ENCODE data around the gene SCN9A. TPM values are rescaled to one million over a fixed set of nuclear protein-coding genes. Genes with fewer than 3 reads are reported as not detected.
"Not testable (repeated sequence)": the region's sequence is repeated elsewhere in the genome, so short reads cannot be mapped to it uniquely, and the experiment has no call there.

SCN9A gene
- total RNA-seq, 3 donors from 2014 or later (not counting 1 experiment from before 2014, with no cell fraction given), result 0.28 to 1.4 (median 0.39) TPM

- Histone ChIP-seq H3K27me3 (ENCODE audit: control insufficient read depth, insufficient read depth, low read length) (no peaks in the 10 kb centered on the region), H3K4me3 (ENCODE audit: low read length) (no peak overlapping the region), H3K4me1 (ENCODE audit: control insufficient read depth, insufficient read depth, low read length) (no peaks in the 10 kb centered on the region), H3K9me3 (ENCODE audit: control insufficient read depth, insufficient read depth, low read length) (no peaks in the 10 kb centered on the region), H3K36me3 (ENCODE audit: control insufficient read depth, insufficient read depth, low read length) (no peaks in the 10 kb centered on the region), H3K27ac (ENCODE audit: low read length) (no peak overlapping the region)
- no peak for ATAC-seq
- Mint-ChIP-seq H3K4me3 (no peak overlapping the region), H3K27me3 (ENCODE audit: low read depth in 2 of 2) (no peaks in the 10 kb centered on the region), H3K36me3 (no peaks in the 10 kb centered on the region), H3K4me1 (no peaks in the 10 kb centered on the region), H3K9me3 (peaks cover 0 to 6% of the 10 kb centered on the region in 2 donors), H3K27ac (no peak overlapping the region)
- no peak for TF ChIP-seq CTCF (IDR thresholded peaks at IDR 0.05)
- intact Hi-C loops (cut with micrococcal nuclease), result no loop called here
- DNase-seq, result no peak
- 87% methylated on average over 6 of the region's 6 CpGs for WGBS (ENCODE audit: insufficient coverage)
These were observed 35.9 kb upstream of the SCN9A start for GRCh38 chr2:166411473-166412230.

GRCh38 chr2:166410828-166411472, 35.2 kb upstream of the SCN9A start:
- H3K4me1 ChIP-seq (ENCODE audit: control insufficient read depth, insufficient read depth, low read length), result no peaks in the 10 kb centered on the region
- H3K27ac ChIP-seq (ENCODE audit: low read length), result no peak overlapping the region
- H3K4me3 Mint-ChIP-seq, result no peak overlapping the region
- WGBS (ENCODE audit: insufficient coverage), result 86% methylated on average over 6 of the region's 7 CpGs
- intact Hi-C loops (cut with micrococcal nuclease), result no loop called here
- no peaks in the 10 kb centered on the region for H3K27me3 ChIP-seq (ENCODE audit: control insufficient read depth, insufficient read depth, low read length)
- no peaks in the 10 kb centered on the region for H3K36me3 ChIP-seq (ENCODE audit: control insufficient read depth, insufficient read depth, low read length)
- H3K4me3 ChIP-seq (ENCODE audit: low read length), result no peak overlapping the region
- H3K36me3 Mint-ChIP-seq, result no peaks in the 10 kb centered on the region
- TF ChIP-seq CTCF (IDR thresholded peaks at IDR 0.05), result no peak
- peaks cover 3 to 6% of the 10 kb centered on the region in 2 donors for H3K9me3 Mint-ChIP-seq
- H3K27me3 Mint-ChIP-seq (ENCODE audit: low read depth in 2 of 2), result no peaks in the 10 kb centered on the region
- no peak overlapping the region for H3K27ac Mint-ChIP-seq
- ATAC-seq (no peak), DNase-seq (no peak)
- no peaks in the 10 kb centered on the region for H3K9me3 ChIP-seq (ENCODE audit: control insufficient read depth, insufficient read depth, low read length)
- no peaks in the 10 kb centered on the region for H3K4me1 Mint-ChIP-seq

- not testable (repeated sequence) for H3K27me3 Mint-ChIP-seq (ENCODE audit: low read depth in 2 of 2)
These were observed 32.0 kb upstream of the SCN9A start for GRCh38 chr2:166407746-166408145.

GRCh38 chr2:166406374-166406773, 30.6 kb upstream of the SCN9A start:
- ATAC-seq, result no peak

More at GRCh38 chr2:166407746-166408145, 32.0 kb upstream of the SCN9A start:
- H3K9me3 ChIP-seq (ENCODE audit: control insufficient read depth, insufficient read depth, low read length); H3K4me1 ChIP-seq (ENCODE audit: control insufficient read depth, insufficient read depth, low read length); H3K36me3 ChIP-seq (ENCODE audit: control insufficient read depth, insufficient read depth, low read length); H3K27me3 ChIP-seq (ENCODE audit: control insufficient read depth, insufficient read depth, low read length); H3K27ac ChIP-seq (ENCODE audit: low read length); H3K27ac Mint-ChIP-seq; H3K9me3 Mint-ChIP-seq; H3K4me3 Mint-ChIP-seq; H3K4me3 ChIP-seq (ENCODE audit: low read length); DNase-seq; intact Hi-C loops (cut with micrococcal nuclease); H3K4me1 Mint-ChIP-seq; H3K36me3 Mint-ChIP-seq; ATAC-seq: not testable (repeated sequence)
- 40% methylated on average over 2 of the region's 2 CpGs for WGBS (ENCODE audit: insufficient coverage)

More at GRCh38 chr2:166406374-166406773, 30.6 kb upstream of the SCN9A start:
- Histone ChIP-seq H3K27ac (ENCODE audit: low read length) (no peak overlapping the region), H3K9me3 (ENCODE audit: control insufficient read depth, insufficient read depth, low read length) (no peaks in the 10 kb centered on the region), H3K36me3 (ENCODE audit: control insufficient read depth, insufficient read depth, low read length) (no peaks in the 10 kb centered on the region), H3K4me1 (ENCODE audit: control insufficient read depth, insufficient read depth, low read length) (no peaks in the 10 kb centered on the region), H3K27me3 (ENCODE audit: control insufficient read depth, insufficient read depth, low read length) (no peaks in the 10 kb centered on the region), H3K4me3 (ENCODE audit: low read length) (no peak overlapping the region)
- H3K4me3 Mint-ChIP-seq, result no peak overlapping the region
- TF ChIP-seq CTCF (IDR thresholded peaks at IDR 0.05), result no peak
- intact Hi-C loops (cut with micrococcal nuclease), result no loop called here
- H3K27ac Mint-ChIP-seq, result no peak overlapping the region
- no peaks in the 10 kb centered on the region for H3K4me1 Mint-ChIP-seq
- H3K27me3 Mint-ChIP-seq (ENCODE audit: low read depth in 2 of 2), result no peaks in the 10 kb centered on the region
- H3K36me3 Mint-ChIP-seq, result no peaks in the 10 kb centered on the region
- no peak for DNase-seq
- WGBS (ENCODE audit: insufficient coverage), result 88% methylated on average over 3 of the region's 3 CpGs
- peaks cover 3 to 12% of the 10 kb centered on the region in 2 donors for H3K9me3 Mint-ChIP-seq
